ENCODE data around the gene SLC43A3.
"Not testable (repeated sequence)": the region's sequence is repeated elsewhere in the genome, so short reads cannot be mapped to it uniquely, and the experiment has no call there.

Gene SLC43A3

DNA sequence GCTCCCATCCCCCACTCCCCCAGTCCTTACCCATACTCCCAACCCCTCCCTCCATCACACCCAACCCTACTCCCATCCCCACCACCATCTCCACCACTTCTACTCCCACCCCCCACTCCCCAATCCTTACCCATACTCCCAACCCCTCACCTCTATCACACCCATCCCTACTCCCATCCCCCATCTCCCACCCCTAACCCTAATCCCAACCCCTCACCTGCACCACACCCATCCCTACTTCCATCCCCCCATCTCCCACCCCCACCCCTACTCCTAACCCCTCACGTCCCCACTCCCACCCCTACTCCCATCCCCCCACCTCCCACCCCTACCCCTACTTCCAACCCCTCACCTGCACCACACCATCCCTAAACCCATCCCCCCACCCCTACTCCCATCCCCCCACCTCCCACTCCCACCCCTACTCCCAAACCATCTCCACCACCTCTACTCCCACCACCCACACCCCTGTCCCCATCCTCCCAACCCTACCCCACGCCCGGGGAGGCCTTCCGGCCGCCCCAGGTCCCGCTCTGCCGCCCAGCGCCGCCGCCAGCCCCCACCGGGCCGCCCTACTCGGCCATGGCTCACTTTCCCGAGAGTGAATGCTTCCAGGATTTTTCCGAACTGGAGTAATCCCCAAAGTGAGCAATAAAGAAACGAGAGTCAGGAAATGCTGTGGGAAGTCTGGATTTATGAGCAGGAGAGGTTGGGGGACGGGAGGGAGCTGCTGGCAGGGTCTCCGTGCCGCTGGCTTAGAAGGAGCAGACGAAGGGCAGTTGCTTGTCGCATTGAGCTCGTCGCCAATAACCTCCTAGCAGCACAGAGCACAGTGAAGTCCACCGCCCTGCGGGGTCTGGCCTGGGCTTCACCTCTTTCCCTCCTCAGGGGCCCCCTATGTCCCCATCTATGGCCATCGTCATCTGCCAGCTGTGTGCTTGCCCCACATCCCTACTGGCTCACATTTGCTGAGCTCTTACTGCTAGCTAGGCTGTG lies 50.5 kb downstream of the SLC43A3 start:
- no peak for DNase-seq

DNA sequence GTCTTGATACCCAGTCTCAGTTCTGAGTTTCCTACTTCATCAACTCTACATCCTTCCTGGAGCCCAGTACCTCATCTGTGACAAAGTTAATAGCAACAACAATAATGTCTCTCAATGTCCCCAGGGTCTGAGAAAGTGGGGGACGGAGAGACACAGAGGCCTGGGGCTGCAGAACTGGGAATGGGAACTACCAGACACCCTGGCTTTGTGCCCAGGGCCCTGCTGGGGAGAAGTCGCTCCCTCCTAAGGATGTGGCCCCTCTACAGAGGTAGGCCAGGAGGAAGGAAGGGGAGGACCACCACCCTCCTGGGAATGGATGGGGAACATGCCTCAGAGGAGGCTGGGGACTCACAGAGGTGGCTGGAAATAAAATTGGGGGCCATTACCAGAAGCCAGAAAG lies 51.4 kb downstream of the SLC43A3 start:
- no peak for DNase-seq

DNA sequence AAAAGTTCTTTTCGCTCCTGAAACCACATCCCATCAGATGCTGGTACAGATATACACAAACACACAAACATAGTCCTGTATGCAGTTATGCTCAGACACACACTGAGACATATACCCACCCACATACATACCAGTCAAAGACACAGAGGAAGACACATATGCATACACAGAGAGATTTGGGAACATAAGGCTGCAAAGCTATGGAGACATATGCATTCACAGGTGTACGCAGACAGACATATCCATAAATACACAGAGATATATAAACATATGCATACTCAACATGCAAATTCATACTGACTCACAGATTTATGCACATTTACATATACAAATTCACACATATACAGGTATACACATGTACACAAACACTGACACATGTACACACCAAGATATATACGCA lies 52.0 kb downstream of the SLC43A3 start:
- DNase-seq = no peak

DNA sequence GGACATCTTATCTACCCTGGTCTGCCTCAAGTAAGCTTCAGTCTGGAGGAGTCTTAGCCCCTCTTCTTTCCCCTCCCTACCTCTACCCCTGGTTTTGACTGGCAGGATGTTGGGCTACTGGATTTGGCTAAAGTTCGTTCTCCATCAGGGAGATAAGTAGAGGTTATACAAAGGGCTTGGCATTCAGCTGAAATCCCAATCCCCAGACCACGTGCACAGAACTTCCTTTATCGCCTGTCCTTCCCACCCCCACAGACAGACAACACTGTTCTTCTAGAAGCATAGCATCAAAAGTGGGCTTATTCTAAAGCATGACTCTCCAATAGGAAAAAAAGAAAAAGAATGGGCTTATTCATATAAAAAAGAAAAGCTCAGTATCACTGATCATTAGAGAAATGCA lies 53.8 kb downstream of the SLC43A3 start:
- DNase-seq = no peak

DNA sequence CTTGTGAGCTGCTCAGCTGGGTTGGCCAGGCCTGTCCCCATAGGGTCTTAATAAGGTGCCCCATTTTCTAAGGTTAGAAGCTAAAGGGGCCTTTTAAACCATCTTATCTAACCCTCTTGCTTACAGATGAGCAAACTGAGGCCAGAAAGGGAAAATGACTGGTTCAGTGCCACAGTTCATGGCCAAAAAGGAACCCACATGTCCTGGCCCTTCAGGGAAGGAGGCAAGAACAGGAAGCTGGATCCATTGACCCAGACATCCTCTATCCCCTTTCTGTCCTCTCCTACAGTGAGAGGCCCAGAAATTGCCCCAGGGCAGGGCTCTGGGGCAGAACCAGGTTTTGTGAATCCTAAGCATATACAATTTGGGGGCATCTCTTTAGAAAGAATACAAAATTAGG lies 56.0 kb downstream of the SLC43A3 start:
- no peak for DNase-seq

DNA sequence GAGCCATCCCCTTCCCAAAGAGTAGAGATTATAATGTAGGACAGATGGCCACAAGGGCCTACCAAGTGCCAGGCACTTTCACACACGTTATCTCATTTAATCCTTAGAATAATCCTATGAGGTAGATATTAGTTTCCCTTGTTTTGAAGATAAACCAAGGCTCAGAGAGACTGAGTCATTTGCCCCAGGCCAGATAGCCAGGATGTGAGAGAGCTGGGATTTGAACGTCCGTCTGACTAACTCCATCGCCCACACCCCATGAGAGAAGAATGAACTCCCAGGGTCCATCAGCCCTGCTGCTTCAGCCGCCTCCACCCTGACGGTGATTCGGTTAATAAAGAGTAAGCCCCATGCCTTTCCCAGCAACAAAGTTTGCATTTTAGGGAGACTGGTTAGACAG lies 56.7 kb downstream of the SLC43A3 start:
- no peak for DNase-seq

DNA sequence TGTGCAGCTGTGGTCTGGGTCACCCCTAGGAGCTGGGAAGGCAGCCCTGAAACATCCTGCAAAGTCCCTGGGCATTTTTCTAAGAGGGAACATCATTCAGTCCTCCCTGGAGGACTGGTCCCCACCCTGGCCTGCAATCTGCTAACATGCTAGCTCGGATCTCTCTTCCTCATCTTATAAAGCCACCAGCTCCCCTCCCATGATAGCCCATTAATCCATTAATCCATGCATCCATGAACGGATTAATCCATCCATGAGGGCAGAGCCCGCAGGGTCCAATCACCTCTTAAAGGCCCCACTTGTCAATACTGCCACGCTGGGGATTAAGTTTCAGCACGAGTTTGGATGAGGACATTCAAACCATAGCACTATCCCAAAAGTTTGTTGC lies 58.1 kb downstream of the SLC43A3 start:
- no peak for DNase-seq

DNA sequence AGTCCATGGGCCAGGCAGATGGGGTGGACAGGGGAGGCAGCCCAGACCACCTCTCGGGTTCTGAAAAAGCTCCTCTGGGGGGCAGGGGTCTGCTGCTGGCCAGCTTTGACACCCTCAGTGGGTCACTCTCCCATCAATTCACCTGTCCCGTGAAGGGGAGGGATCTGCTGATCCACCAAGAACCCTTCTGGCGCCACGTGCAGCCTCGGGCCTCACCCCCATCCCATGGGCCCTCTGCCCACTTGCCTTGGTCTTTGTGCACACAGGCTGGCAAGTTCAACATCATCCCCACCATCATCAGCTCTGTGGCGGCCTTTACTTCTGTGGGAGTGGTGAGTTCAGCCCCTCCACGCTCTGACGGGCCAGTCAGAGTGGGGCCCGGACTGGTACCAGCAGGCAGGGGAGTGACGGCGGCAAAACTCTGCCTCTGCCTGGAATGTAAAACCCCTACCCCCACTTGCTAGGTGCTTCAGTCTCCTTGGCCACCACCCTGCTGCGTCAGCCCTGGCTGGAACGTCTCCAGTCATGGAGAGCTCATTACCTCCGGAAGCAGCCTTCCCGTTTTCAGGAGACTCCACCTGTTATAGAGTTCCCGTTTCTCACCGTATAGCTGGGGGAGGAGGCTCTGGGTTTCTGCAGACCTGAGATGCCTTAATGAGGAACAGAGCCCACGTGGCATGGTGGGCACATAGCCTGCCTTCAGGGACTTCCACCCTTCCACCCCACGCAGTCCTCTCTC lies 58.6 kb downstream of the SLC43A3 start:
- no peak for DNase-seq

DNA sequence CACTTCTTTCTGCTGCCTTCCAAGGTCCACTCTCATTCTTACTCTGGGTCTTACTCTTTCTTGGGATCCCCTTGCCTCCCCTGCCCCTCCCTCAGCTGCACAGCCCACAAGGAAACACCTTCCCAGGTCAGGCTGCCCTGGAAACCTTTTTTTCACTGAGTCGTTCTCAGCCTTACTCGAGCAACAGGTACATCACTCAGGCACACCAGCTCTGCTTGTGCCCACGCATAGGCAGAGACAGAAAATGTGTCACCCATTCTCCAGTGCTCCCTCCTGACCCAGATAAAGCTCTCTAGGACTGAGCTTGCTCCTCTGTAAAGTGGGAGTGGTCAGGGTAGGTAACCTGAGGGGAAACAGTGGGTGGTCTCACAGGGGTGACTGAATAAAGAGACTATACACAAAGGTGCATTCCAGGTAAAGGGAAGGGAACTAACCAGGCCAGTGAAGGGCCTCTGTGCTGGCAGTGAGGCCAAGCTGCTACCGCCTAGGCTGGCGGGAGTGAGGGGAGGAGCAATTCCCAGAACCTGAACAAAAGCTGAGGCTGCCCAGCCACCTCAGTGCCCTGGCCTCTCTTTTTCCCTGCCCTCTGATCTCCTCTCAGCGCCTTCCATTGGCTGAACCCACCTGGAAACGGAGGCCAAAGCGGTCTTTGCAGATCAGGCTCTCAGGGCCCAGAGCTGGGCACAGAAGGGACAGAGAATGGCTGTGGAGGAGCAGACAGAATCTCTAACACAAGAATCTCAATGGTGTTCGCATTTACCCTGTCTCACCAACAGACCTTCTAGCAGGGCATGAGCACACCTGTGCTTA lies 61.9 kb downstream of the SLC43A3 start:
- no peak for DNase-seq

DNA sequence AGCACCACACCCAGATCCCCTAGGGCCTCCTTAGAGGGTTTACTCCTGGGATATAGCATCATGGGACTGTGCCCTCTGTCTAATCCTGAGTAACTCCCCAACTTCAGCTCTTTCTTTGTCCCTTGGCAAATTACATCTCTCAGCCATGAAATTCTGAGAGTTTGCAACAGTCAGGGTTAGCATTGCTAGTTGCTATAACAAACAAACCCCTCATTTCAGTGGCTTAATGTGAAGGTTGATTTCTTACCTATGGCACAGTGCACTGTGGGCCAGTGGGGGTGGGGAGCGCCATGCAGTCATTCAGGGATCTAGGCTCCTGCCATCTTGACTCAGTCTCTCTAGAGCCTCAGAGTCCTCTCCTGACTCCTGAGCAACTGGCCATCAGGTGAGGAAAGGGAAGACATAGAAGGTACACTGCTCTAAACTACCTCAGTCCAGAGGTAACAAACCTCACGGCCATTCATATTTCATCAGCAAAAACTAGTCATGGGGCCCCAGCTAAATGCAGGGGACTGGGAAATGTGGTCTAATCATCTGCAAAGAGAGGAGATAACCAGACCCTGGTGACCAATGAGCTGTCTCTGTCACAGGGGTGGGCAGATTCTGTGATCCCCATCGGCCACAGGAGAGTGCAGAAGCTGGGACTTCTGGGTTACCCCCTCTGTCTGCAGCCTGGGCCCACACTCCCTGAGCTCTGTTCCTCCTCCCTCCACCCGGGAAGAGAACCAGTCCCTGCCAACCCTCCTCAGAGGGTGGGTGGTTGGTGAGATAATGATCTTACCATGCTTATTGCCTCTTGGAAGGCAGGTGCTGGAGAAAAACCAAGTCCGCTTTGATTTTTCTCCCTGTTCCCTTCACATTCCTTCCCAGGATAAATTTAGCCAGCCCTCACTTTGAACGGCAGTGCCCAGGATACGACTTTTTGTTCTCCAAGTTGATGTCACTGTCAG lies 63.5 kb downstream of the SLC43A3 start:
- DNase-seq = peak; percentile 50

DNA sequence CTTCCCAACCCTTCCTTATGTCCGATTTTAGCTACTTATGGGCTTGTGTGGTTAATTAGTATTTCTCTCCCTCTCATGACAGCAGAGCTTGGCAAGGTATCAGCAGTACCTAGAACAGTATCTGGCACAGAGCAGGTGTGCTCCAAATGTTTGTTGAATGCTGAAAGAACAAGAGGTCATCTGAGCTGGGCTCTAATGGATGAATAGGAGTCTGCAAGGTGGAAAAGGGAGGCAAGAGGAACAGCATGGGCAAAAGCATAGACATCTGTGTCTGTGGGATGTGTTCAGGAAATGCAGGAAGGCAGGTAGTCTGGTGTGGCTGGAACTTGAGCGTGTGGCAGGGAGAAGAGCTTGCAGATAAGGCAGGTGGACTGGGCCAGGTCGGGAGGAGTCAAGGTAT lies 65.0 kb downstream of the SLC43A3 start:
- no peak for DNase-seq

DNA sequence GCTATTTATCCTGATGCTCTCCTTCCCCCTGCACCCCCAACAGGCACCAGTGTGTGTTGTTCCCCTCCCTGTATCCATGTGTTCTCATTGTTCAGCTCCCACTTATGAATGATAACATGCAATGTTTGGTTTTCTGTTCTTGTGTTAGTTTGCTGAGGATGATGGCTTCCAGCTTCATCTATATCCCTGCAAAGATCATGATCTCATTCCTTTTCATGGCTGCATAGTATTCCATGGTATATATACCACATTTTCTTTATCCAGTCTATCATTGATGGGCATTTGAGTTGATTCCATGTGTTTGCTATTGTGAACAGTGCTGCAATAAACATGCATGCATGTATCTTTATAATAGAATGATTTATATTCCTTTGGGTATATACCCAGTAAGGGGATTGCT lies 65.5 kb downstream of the SLC43A3 start:
- DNase-seq = not testable (repeated sequence)

DNA sequence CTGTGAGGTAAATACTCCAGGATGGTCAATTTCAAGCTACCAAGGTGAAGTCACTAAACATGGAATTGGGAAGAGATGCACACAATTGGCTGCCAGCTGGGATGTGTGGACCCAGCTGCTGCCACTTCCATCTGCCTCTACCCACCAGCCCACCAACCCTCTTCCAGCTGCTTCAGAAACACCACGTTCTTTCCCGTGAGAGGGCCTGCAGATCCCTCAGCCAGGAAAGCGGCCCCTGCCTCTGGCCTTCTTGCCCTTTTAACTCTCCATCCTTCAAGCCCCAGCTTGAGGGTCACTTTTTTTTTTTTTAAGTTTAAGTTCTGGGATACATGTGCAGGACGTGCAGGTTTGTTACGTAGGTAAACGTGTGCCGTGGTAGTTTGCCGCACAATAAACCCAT lies 65.9 kb downstream of the SLC43A3 start:
- no peak for DNase-seq

DNA sequence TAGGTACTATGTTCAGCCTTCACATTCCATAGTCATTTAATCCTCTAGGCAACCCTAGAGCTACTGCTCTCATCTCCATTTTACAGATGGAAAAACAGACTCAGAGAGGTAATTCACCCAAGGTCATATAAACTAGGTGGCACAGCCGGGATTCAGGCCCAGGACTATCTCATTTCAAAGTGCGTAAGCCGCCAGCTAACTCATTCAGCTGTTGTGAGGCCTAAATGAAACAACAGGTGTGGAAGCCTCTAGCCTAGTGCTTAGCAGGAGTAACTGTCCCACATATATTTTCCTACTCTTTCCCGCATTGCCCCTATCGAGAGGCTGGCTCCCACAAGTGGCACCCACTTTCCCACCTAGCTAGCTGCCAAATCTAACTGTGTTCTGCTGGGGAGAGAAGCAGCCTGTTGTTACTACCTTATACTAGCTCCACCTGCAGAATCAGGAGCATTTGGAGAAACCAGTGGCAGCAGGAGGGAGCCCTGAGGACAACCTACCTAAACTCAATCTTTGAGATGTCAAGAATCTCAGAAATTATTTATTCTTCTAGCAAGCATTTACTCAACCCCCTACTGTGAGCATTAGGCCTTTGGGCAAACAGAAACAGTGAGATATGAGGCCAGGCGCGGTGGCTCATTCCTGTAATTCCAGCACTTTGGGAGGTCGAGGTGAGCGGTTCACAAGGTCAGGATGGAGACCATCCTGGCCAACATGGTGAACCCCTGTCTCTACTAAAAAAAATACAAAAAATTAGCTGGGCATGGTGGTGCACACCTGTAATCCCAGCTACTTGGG lies 66.8 kb downstream of the SLC43A3 start:
- DNase-seq = no peak

DNA sequence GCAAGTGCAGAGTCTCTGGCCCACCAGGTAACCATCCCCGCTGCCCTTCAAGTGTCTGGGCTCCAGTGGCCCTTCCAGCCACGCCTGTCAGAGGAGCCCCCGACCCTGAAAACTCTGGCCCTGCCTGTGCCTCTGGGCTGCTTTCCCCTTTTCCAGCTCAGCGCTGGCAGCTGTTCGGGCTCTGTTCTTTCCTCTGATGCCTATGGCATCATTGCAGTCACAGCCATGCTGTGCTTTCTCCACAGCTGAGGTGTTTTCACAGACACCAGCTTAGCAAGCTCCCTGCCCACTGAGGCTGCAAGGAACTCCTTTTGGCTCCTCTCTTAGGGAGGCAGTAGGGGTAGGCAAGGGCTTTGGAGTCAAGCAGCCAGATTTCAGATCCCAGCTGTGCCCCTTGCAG lies 67.5 kb downstream of the SLC43A3 start:
- no peak for DNase-seq

DNA sequence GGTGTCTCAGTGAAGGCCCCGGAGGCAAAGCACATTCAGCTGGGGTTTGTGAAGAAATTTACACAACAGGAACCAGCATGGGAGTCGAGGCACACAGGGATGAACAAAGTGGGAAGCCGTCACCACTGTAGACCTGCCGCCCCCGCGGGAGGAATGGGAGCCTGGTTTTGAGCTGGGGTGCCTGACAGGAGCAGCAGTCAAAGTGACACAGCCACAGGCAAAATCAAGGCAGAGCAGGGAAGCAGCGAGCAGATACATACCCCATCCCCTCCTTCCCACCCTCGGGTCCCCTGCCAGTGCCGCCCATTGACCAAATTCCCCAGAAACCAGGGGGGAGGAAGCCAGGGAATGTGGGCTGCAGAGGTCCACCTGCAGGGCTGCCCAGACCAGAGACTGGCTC lies 67.9 kb downstream of the SLC43A3 start:
- DNase-seq = no peak

DNA sequence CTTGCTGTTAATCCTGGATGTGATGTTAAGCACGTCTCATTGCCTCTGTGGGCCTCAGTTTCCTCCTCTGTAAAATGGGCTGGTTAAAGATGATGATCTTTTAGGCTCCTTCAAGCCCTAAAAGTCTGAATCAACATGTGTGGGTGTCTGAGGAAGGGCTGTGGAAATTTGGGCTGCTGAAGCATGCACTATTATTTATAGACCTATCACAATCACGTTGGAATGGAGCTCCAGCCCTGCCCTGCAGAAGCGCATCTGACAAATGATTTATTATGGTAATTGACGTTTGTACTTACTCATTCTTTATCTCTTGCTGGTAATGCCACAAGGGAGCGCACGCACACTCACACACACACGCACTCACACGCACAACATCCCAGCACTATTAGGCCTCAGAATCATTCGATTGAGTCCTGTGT lies 68.4 kb downstream of the SLC43A3 start:
- peak; percentile 81 for DNase-seq

DNA sequence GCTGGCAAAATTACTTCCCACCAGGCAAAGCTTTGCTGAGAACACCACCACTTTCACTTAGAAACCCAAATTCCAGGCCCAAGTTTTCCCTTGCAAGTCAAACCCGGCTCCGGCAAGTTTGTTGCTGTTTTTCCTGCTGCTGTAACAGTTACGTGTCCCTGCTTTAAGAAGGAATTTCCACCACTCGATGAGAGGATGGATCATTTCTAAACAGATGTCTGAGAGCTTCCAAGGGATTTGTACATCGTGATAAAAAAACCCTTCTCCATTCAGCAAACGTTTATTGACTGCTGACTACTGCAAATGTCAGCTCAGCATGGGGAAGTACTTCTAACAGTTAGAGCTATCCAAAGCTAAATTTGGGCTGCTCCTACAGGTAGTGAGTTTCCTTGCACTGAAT lies 69.1 kb downstream of the SLC43A3 start:
- no peak for DNase-seq

DNA sequence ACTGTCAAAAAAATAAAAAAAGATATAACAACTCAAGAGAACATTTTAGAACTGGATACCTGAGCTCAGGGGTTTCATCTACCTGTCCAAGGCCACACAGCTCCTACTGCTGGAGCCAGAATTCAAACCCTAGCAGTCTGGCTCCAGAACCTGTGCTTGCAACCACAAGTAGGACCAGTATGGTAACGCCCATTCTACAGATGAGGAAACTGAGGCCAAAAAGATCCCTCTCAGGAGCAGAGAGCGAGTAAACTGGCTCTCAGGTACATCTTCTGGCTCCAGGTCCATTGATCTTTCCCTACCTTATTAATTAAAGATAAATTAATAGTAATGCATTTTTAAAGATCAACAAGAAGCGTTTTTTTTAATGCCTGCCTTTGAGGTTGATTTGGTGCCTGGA lies 69.6 kb downstream of the SLC43A3 start:
- DNase-seq = no peak
